Ishikawa (cell line): ENCODE results near the gene FAM25A.

Source experiments
- EP300 ChIP-seq: IDR thresholded peaks from 2 replicates; pipeline ENCODE4 v1.6.1; 2012; ENCODE audit warnings: borderline replicate concordance
- NFIC ChIP-seq: IDR thresholded peaks from 2 replicates; pipeline ENCODE4 v1.6.1; 2012
- TCF12 ChIP-seq: IDR thresholded peaks from 2 replicates; pipeline ENCODE4 v1.6.1; 2012; ENCODE audit warnings: low read depth
- YY1 ChIP-seq: IDR thresholded peaks from 2 replicates; pipeline ENCODE4 v1.6.1; 2012; ENCODE audit warnings: low read depth
- TF ChIP-seq, protein P1 (sequence below): IDR thresholded peaks from 2 replicates; pipeline ENCODE4 v1.6.1; 2012; ENCODE audit warnings: low read depth, mild to moderate bottlenecking
- TF ChIP-seq, protein P2 (sequence below): IDR thresholded peaks from 2 replicates; pipeline ENCODE4 v1.6.1; 2012

Gene FAM25A

DNA sequence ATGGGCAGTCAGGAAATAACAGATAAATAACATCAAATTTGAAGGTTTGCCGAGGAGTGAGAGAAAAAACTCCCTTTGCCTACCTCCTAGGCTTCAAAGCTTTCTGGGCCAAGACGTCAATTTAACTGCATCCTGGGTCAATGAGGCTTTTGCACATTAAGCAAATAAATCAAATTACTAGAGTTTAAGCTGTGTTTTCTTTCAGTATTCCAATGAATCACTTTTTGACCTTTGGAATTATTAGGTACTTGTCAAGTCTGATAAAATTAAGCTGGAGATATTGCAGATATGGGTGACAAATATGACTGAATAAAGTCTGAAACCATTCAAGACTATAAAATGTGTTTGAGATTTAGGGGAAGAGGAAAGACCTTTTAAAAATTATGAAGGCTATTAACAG, 52.4 kb downstream of the FAM25A start:
- TF ChIP-seq YY1 (no peak), NFIC (no peak), TCF12 (no peak), EP300 (no peak)
- TF ChIP-seq, protein P1, sequence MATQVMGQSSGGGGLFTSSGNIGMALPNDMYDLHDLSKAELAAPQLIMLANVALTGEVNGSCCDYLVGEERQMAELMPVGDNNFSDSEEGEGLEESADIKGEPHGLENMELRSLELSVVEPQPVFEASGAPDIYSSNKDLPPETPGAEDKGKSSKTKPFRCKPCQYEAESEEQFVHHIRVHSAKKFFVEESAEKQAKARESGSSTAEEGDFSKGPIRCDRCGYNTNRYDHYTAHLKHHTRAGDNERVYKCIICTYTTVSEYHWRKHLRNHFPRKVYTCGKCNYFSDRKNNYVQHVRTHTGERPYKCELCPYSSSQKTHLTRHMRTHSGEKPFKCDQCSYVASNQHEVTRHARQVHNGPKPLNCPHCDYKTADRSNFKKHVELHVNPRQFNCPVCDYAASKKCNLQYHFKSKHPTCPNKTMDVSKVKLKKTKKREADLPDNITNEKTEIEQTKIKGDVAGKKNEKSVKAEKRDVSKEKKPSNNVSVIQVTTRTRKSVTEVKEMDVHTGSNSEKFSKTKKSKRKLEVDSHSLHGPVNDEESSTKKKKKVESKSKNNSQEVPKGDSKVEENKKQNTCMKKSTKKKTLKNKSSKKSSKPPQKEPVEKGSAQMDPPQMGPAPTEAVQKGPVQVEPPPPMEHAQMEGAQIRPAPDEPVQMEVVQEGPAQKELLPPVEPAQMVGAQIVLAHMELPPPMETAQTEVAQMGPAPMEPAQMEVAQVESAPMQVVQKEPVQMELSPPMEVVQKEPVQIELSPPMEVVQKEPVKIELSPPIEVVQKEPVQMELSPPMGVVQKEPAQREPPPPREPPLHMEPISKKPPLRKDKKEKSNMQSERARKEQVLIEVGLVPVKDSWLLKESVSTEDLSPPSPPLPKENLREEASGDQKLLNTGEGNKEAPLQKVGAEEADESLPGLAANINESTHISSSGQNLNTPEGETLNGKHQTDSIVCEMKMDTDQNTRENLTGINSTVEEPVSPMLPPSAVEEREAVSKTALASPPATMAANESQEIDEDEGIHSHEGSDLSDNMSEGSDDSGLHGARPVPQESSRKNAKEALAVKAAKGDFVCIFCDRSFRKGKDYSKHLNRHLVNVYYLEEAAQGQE: no peak
- TF ChIP-seq, protein P2, sequence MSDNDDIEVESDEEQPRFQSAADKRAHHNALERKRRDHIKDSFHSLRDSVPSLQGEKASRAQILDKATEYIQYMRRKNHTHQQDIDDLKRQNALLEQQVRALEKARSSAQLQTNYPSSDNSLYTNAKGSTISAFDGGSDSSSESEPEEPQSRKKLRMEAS: no peak
